Liver (tissue), 9 donors: ENCODE results near the gene GRIPAP1. TPM values are rescaled to one million over a fixed set of nuclear protein-coding genes. Genes with fewer than 3 reads are reported as not detected.

Experiments
- DNase-seq: peaks from one replicate; pipeline ENCODE4 v3.0.0-alpha.2; 2017; ENCODE audit warnings: low spot score
- H3K27ac ChIP-seq, 2 donors: one replicate each; pipeline ENCODE4 v1.7.0; 2013; ENCODE audit warnings: inconsistent platforms in 2 of 2, low read length in 2 of 2, control low read depth in 1 of 2, low read depth in 1 of 2, mild to moderate bottlenecking in 1 of 2
- H3K27me3 ChIP-seq, 4 donors: one replicate each; pipeline versions ENCODE4 v1.6.1 to v1.7.0; 2013; ENCODE audit warnings: low read length in 3 of 4, inconsistent platforms in 1 of 4, mild to moderate bottlenecking in 1 of 4, moderate library complexity in 1 of 4; ENCODE audit not compliant: control insufficient read depth in 4 of 4, insufficient read depth in 4 of 4
- H3K36me3 ChIP-seq, 4 donors: one replicate each; pipeline versions ENCODE4 v1.6.1 to v1.7.0; 2013; ENCODE audit warnings: low read length in 3 of 4, mild to moderate bottlenecking in 3 of 4, low read depth in 1 of 4, moderate library complexity in 1 of 4; ENCODE audit not compliant: control insufficient read depth in 4 of 4, insufficient read depth in 3 of 4
- H3K4me1 ChIP-seq, 4 donors: one replicate each; pipeline versions ENCODE4 v1.6.1 to v1.7.0; 2013; ENCODE audit warnings: low read length in 3 of 4, mild to moderate bottlenecking in 3 of 4, moderate library complexity in 1 of 4; ENCODE audit not compliant: control insufficient read depth in 4 of 4, insufficient read depth in 4 of 4
- H3K4me3 ChIP-seq, 3 donors: one replicate each; pipeline versions ENCODE4 v1.6.1 to v1.7.0; 2013; ENCODE audit warnings: low read length in 3 of 3, control low read depth in 1 of 3, low read depth in 1 of 3, mild to moderate bottlenecking in 1 of 3
- H3K9ac ChIP-seq, 2 donors: one replicate each; pipeline ENCODE4 v1.7.0; 2013; ENCODE audit warnings: low read length in 2 of 2, mild to moderate bottlenecking in 2 of 2, moderate library complexity in 2 of 2, control low read depth in 1 of 2, low read depth in 1 of 2
- H3K9me3 ChIP-seq, 4 donors: one replicate each; pipeline versions ENCODE4 v1.6.1 to v1.7.0; 2013; ENCODE audit warnings: low read length in 3 of 4; ENCODE audit not compliant: control insufficient read depth in 4 of 4
- FOXA1 ChIP-seq: IDR thresholded peaks from 2 replicates; pipeline ENCODE4 v1.6.1; 2016; ENCODE audit warnings: antibody characterized with exemption
- GABPA ChIP-seq, 2 donors: IDR thresholded peaks in 1 of 2; conservative IDR thresholded peaks in 1 of 2; 2 replicates each; pipeline ENCODE4 v1.6.1; 2016; ENCODE audit warnings: antibody characterized with exemption in 2 of 2, mild to moderate bottlenecking in 1 of 2, moderate library complexity in 1 of 2
- HNF4A ChIP-seq, 2 donors: conservative IDR thresholded peaks; 2 replicates each; pipeline ENCODE4 v1.6.1; 2016; ENCODE audit warnings: antibody characterized with exemption in 2 of 2, mild to moderate bottlenecking in 2 of 2
- HNF4G ChIP-seq: IDR thresholded peaks from 2 replicates; pipeline ENCODE4 v1.6.1; 2016; ENCODE audit warnings: antibody characterized with exemption
- JUND ChIP-seq, 2 donors: IDR thresholded peaks; 2 replicates each; pipeline ENCODE4 v1.6.1; 2016; ENCODE audit warnings: antibody characterized with exemption in 2 of 2
- NR2F2 ChIP-seq: IDR thresholded peaks from 2 replicates; pipeline ENCODE4 v1.6.1; 2016; ENCODE audit warnings: antibody characterized with exemption
- TAF1 ChIP-seq: conservative IDR thresholded peaks from 2 replicates; pipeline ENCODE4 v1.6.1; 2016; ENCODE audit warnings: antibody characterized with exemption, mild to moderate bottlenecking
- YY1 ChIP-seq: IDR thresholded peaks from 2 replicates; pipeline ENCODE4 v1.6.1; 2016; ENCODE audit warnings: antibody characterized with exemption, mild to moderate bottlenecking
- WGBS: extraction: QIAGEN DNeasy Blood & Tissue Kit; methylation state at CpG from one replicate; pipeline ENCODE4 v1.1.7; 2013; 5-methylcytosine and 5-hydroxymethylcytosine counted together
- polyA plus RNA-seq, 2 donors: library from polyadenylated mRNA; stranded (reverse) in 1 of 2; unstranded in 1 of 2; fragments of 200-250 nt in 1 of 2; fragments of >200 nt in 1 of 2; fragmentation: Nextera tagmentation in 1 of 2; extraction: Ambion mirVana in 1 of 2; gene quantifications; one replicate each; pipeline versions ENCODE4 v1.2.1 to v1.2.3, GENCODE V29; 2013 to 2015
- total RNA-seq, 2 donors: library from RNA; depleted of rRNA; stranded (reverse); fragments of >200 nt; gene quantifications; one replicate each; pipeline ENCODE4 v1.2.3, GENCODE V29; 2014
- TF ChIP-seq, protein P1 (sequence below): IDR thresholded peaks from 2 replicates; pipeline ENCODE4 v1.6.1; 2016; ENCODE audit warnings: antibody characterized with exemption
- donor health status: healthy.
- donor health status: healthy.
- donor health status: healthy.
- donor health status: healthy.
- donor health status: healthy.

Gene GRIPAP1
- total and polyA plus RNA-seq, 4 donors = 14.1 to 21.3 (median 16.4) TPM

DNA sequence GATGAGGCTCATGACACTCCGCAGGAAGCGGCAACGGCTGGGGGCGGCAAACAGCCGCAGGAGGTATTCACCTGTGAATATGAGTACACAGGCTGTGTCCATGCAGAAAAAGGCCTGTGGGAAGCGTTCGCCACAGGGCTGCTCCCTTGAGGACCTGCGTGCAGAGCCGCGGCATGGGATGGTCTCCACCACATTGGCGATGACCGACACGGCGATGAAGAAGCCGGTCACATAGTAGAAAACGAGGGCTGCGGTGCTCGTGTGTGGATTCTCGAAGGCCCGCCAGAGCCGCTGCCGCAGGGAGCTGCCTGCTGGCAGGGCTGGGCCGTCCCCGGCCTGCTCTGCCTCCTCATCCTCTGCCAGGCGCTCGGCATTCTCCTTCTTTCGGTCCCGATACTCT lies 32.6 kb downstream of the GRIPAP1 start:
- Histone ChIP-seq H3K4me3 (no peak overlapping the region), H3K4me1 (peaks cover 3 to 8% (median 4%) of the 10 kb centered on the region in 4 donors), H3K27ac (no peak overlapping the region), H3K27me3 (no peaks in the 10 kb centered on the region), H3K9ac (no peak overlapping the region), H3K9me3 (no peaks in the 10 kb centered on the region), H3K36me3 (peaks cover 0 to 4% (median under 1%) of the 10 kb centered on the region in 4 donors)
- DNase-seq = no peak
- no peak for TF ChIP-seq YY1
- no peak for TF ChIP-seq JUND (IDR thresholded peaks at IDR 0.05)
- WGBS = 96% methylated on average over 28 of the region's 28 CpGs

DNA sequence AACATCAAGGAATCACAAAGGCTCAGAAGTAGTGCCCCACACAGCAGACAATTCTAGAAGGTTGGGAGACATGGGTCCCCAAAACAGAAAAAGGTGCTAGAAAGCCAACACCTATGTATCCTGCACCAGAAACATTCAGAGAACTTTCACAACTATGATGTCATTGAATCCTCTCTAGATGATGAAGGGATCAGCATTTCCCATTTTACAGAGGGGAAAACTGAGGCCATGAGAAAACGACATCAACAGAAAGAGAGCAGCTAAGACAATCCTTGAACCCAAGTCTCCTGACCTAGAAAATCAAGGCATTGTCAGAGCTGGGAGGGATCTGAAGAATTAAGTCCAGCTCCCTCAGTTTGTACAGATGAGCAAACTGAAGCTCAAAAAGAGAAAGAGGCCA lies 33.7 kb downstream of the GRIPAP1 start:
- Histone ChIP-seq H3K9me3 (no peaks in the 10 kb centered on the region), H3K27ac (no peak overlapping the region), H3K4me1 (peaks cover 3 to 8% (median 4%) of the 10 kb centered on the region in 4 donors), H3K36me3 (no peaks in the 10 kb centered on the region), H3K27me3 (no peaks in the 10 kb centered on the region), H3K9ac (no peak overlapping the region), H3K4me3 (no peak overlapping the region)
- no peak for DNase-seq
- 78% methylated on average over 1 of the region's 1 CpG for WGBS
- TF ChIP-seq NR2F2 (no peak), YY1 (no peak), JUND (IDR thresholded peaks at IDR 0.05) (no peak), HNF4G (no peak), FOXA1 (no peak)

DNA sequence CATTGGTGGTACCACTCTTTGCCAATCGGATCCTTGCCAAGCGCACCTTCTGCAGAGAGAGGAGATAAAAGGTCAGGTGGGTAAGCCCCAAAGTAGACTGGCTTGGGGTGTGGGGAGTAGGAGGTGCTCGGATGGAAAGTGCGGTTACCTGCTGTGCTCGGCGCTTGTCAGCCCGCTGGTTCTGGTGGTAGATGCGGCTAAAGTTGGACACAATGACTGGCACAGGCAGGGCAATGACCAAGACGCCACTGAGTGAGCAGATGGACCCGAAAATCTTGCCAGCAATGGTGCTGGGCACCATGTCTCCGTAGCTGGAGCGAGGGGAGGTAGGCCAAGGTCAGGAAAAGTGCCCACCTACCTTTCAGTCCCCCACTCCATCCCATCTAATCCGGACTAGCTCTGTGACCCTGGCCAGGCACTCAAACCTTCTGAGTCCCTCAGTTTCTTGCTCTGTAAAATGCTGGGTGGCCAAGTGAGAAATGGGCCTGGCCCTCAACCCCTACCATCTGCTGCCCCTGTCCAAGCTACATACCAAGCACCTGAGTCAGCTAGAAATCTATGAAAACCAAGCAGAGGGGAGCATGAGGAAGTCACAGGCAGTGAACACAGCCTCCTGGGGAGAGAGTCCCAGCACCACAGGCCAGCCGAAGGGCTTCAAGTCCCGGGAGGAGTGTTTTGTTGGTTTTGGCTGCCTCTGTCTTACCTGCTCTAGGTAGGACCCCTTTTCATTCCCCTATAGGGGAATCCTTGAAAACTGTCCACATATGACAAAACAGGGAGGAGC lies 35.1 kb downstream of the GRIPAP1 start:
- no peak overlapping the region for H3K27ac ChIP-seq
- TF ChIP-seq TAF1 = no peak
- no peak for TF ChIP-seq HNF4A (conservative IDR thresholded peaks at IDR 0.05)
- no peak for TF ChIP-seq YY1
- TF ChIP-seq GABPA (IDR thresholded peaks at IDR 0.05 in 1 of 2, conservative IDR thresholded peaks at IDR 0.05 in 1 of 2) = no peak
- H3K36me3 ChIP-seq = no peaks in the 10 kb centered on the region
- H3K27me3 ChIP-seq = no peaks in the 10 kb centered on the region
- H3K9ac ChIP-seq = no peak overlapping the region
- WGBS = 94% methylated on average over 15 of the region's 15 CpGs
- H3K4me3 ChIP-seq = no peak overlapping the region
- no peak for DNase-seq
- peaks cover 1 to 3% (median 2%) of the 10 kb centered on the region in 4 donors for H3K4me1 ChIP-seq
- no peaks in the 10 kb centered on the region for H3K9me3 ChIP-seq

DNA sequence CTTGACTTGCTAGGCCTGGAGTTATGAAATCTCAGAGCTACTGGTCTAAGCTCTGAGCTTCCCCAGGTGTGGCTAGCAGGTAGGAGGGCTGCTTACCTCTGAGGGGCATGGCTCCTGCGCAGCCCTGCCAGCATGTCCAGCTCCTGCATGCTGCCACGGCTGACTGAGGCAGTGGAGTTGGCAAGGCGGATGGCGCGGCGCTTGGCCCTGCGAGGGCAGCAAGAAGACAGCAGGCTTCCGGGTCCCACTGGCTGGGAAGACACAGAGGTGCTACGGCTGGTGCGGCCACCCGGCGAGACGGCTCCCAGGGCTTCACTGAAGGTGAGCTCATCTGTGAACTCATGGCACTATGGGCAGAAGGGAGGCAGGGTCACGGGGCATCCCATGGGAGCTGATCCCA lies 36.1 kb downstream of the GRIPAP1 start:
- no peaks in the 10 kb centered on the region for H3K27me3 ChIP-seq
- DNase-seq = no peak
- no peak overlapping the region for H3K9ac ChIP-seq
- no peaks in the 10 kb centered on the region for H3K9me3 ChIP-seq
- no peak overlapping the region for H3K4me3 ChIP-seq
- WGBS = 98% methylated on average over 14 of the region's 14 CpGs
- H3K27ac ChIP-seq = no peak overlapping the region
- H3K4me1 ChIP-seq = no peaks in the 10 kb centered on the region
- no peaks in the 10 kb centered on the region for H3K36me3 ChIP-seq
- TF ChIP-seq, protein P1, sequence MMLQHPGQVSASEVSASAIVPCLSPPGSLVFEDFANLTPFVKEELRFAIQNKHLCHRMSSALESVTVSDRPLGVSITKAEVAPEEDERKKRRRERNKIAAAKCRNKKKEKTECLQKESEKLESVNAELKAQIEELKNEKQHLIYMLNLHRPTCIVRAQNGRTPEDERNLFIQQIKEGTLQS = no peak
